Bronchial epithelial cell (primary cell): ENCODE data around the gene RGS7BP. TPM values are rescaled to one million over a fixed set of nuclear protein-coding genes. Genes with fewer than 3 reads are reported as not detected.

ENCODE experiments used
- DNase-seq: peaks from one replicate; pipeline ENCODE4 v3.0.0-alpha.2; 2010; ENCODE audit warnings: low read depth
- FAIRE-seq: peaks from 2 replicates; lab custom pipeline; 2011; peaks lifted over from hg19 to GRCh38; lab: Jason Lieb, UNC
- H3K27me3 ChIP-seq: 2 replicates; pipeline ENCODE4 v1.5.1; 2011; ENCODE audit warnings: low read length; ENCODE audit not compliant: control insufficient read depth, insufficient read depth
- H3K36me3 ChIP-seq: 2 replicates; pipeline ENCODE4 v1.5.1; 2011; ENCODE audit warnings: low read length; ENCODE audit not compliant: control insufficient read depth, insufficient read depth
- H3K4me3 ChIP-seq: 2 replicates; pipeline ENCODE4 v1.5.1; 2011; ENCODE audit warnings: mild to moderate bottlenecking, low read depth, low read length, control low read depth
- total RNA-seq: library from RNA; depleted of rRNA; stranded (reverse); fragments of >200 nt; gene quantifications from 2 replicates; pipeline ENCODE4 v1.2.1, GENCODE V29; 2014
- TF ChIP-seq, protein P1 (sequence below): IDR thresholded peaks from 2 replicates; pipeline ENCODE4 v1.5.1; 2011; ENCODE audit warnings: mild to moderate bottlenecking, moderate library complexity, low read length, control low read depth, inconsistent platforms; ENCODE audit not compliant: insufficient read depth, severe bottlenecking

The RGS7BP gene
- total RNA-seq, 1 donor from 2014 or later: not detected

- FAIRE-seq: no peak
- TF ChIP-seq, protein P1, sequence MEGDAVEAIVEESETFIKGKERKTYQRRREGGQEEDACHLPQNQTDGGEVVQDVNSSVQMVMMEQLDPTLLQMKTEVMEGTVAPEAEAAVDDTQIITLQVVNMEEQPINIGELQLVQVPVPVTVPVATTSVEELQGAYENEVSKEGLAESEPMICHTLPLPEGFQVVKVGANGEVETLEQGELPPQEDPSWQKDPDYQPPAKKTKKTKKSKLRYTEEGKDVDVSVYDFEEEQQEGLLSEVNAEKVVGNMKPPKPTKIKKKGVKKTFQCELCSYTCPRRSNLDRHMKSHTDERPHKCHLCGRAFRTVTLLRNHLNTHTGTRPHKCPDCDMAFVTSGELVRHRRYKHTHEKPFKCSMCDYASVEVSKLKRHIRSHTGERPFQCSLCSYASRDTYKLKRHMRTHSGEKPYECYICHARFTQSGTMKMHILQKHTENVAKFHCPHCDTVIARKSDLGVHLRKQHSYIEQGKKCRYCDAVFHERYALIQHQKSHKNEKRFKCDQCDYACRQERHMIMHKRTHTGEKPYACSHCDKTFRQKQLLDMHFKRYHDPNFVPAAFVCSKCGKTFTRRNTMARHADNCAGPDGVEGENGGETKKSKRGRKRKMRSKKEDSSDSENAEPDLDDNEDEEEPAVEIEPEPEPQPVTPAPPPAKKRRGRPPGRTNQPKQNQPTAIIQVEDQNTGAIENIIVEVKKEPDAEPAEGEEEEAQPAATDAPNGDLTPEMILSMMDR: no peak
- no peak for DNase-seq
- Histone ChIP-seq H3K4me3 (no peak overlapping the region), H3K36me3 (no peaks in the 10 kb centered on the region), H3K27me3 (no peaks in the 10 kb centered on the region)
Observed at GRCh38 chr5:64622991-64623390, 117.2 kb downstream of the RGS7BP start.

DNA sequence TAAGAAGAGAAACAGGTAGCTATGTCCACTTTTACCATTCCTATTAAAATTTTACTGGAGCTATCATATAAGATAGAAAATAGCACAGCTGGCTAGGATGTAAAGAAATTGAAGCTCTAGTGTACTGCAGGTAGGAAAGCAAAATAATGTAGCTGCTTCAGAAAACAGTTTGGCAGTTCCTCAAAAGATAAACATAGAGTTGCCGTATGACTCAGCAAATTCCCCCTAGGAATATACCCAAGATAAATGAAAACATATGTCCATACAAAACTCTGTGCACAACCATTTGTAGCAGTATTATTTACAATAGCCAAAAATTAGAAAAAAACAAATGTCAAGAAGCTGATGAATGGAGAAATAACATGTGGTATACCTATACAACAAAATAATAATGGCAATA lies 119.9 kb downstream of the RGS7BP start:
- peak; percentile 15 for DNase-seq
- Histone ChIP-seq H3K36me3 (no peaks in the 10 kb centered on the region), H3K4me3 (no peak overlapping the region), H3K27me3 (no peaks in the 10 kb centered on the region)
- TF ChIP-seq, protein P1: no peak
- FAIRE-seq: no peak

DNA sequence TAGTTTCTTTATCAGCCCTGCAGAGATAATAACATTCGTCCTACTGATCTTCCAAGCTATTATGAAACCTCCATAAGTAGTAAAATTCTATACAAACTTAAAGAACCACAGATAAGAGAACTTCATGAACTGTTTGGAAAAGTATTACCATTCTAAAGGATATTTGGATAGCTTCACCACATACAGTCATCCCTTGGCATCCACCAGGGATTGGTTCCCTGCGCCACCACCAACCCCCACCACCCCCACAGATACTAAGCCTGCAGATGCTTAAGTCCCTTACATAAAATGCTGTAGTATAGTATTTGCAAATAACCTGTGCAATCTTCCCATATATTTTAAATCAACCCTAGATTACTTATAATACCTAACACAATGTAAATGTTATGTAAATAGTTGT lies 123.1 kb downstream of the RGS7BP start:
- FAIRE-seq: no peak

GRCh38 chr5:64629841-64630240 lies 124.0 kb downstream of the RGS7BP start:
- Histone ChIP-seq H3K36me3 (no peaks in the 10 kb centered on the region), H3K4me3 (no peak overlapping the region), H3K27me3 (no peaks in the 10 kb centered on the region)
- DNase-seq (no peak), FAIRE-seq (no peak)
- TF ChIP-seq, protein P1: no peak

More for the DNA sequence above, 123.1 kb downstream of the RGS7BP start:
- Histone ChIP-seq H3K27me3 (no peaks in the 10 kb centered on the region), H3K36me3 (no peaks in the 10 kb centered on the region), H3K4me3 (no peak overlapping the region)
- TF ChIP-seq, protein P1: no peak
- no peak for DNase-seq

DNA sequence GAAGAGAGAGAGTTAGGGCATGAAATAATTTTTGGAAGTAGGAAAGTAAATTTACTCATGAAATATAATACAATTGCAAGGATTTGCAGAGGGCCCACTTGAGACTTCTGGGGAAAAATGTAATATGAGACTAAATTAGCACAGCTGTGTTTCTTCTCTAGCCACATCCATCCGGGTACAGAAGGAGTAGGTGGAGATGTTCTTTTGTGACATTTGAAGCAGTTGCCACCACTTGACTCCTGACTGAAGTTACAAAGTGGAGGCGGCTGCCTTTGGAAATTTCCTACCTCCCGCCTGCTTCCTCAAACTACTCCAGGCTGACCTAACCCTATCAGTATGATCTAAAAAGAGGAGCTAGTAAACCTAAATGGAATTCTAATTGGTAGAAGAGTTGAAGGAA lies 126.4 kb downstream of the RGS7BP start:
- Histone ChIP-seq H3K4me3 (no peak overlapping the region), H3K36me3 (no peaks in the 10 kb centered on the region), H3K27me3 (no peaks in the 10 kb centered on the region)
- FAIRE-seq (no peak), DNase-seq (no peak)
- TF ChIP-seq, protein P1: no peak

- H3K36me3 ChIP-seq: no peaks in the 10 kb centered on the region
- no peak for FAIRE-seq
- H3K27me3 ChIP-seq: no peaks in the 10 kb centered on the region
- peak; percentile 48 for DNase-seq
- TF ChIP-seq, protein P1: peak; percentile 38
- H3K4me3 ChIP-seq: no peak overlapping the region
Observed at GRCh38 chr5:64634997-64635686, 129.3 kb downstream of the RGS7BP start.
